ACHN (cell line): ENCODE measurements around the gene CDON.

Source experiments
- DNase-seq: peaks from one replicate; pipeline ENCODE4 v3.0.0-alpha.2; 2015
- in situ Hi-C: cut with HindIII; loops from 2 replicates; pipeline ENCODE4 v1.10.0; 2017; ENCODE audit warnings: low sequenced_read_pairs, low pct_ligation_motif_present, low pct_unique_long_range_greater_than_20kb

Gene CDON

DNA sequence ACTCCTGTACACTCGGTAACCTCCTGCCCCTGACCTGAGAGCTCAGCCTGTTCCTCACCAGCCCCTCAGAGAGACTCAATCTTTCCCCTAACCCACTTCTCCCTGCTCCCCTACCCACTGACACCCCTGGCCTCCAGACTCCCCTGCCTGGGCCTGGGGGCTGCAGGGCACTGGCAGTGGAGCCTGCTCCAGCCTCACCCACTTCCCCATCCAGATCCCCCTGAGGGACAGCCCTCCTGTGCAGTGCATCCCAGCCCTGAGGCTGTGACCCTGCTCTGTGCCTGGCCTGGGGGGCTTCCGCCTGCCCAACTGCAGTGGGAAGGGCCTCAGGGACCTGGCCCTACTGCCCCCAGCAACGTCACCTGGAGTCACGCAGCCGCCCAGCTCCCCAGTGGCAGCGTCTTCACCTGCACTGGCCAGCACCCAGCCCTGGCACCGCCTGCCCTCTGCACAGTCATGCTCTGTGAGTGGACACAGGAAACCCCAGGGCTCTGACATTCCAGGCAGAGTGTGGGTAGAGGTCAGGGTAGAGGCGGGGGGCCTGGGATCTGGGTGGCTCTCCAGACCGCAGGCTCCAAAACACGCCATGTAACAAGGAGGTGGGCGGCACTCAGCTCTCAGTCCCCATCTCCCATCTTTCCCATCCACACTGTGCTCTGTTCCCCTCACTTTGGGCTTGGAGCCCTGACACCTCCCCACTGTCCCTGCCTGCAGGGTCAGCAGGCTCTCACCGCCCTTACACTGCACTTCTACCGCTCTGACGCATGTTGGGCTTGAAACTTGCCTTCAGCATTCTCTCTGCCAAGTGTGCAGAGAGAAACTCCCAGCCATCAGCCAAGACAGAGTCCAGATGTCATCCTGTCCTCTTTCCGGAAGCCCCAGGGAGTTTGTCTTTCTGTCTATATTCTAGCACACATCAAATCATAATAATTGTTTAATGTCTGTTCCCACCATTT is 111.7 kb downstream of the CDON start:
- in situ Hi-C loops, result no loop called here
- DNase-seq, result no peak

DNA sequence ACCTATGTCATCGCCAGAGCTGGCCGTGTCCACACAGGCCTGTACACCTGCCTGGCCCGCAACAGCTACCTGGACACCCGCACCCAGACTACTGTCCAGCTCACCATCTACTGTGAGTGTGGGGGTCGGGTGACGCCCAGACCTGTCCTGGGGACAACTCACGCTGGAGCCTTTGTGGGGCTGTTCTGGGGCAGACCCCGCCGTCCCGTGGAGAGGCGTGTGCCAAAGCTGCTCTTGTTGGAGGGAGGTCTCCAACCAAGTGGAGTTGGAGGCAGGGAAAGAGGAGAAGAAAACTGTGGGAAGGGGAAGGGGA is 112.5 kb downstream of the CDON start:
- in situ Hi-C loops, result no loop called here
- DNase-seq, result no peak

DNA sequence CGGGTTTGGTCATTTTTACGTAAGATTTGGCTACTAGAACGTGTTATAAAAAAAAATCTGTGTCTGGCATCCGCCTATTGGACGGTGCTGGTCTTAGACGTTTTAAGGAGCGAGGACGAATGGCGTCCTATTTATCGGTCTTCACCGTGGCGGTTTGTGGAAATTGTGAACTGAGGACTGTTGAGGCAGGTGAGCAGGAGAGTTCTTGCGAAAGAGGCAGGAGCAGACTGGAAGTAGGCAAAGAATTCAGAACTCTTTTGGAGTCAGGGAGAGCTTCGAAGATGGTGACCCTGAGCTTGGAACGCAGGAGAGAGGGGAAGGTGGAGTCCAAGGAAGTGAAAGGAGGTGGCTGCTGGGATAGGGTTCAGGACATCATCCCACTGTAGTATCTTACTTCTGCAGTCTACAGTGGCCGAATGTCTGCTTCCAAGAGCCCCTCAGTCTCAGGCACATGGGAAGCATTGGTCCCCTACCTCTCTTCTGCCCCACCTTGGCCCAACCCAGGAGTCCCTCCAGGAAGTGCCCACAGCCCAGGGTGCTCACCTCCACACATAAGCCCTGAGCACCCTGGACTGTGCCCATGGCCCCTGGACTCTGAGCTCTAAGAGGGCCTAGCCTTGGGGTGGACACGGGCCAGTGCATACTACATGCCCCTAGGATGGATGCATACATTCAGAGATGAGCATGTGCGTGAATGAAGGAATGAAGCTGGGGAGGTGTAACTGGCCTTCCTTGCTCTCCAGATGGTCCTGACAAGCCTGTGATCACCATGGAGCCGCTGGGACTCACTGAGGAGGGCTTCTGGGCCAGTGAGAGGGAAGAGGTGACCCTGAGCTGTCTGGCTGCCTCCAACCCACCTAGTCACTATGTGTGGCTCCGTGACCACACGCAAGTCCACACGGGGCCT is 113.1 kb downstream of the CDON start:
- in situ Hi-C loops, result no loop called here
- DNase-seq, result no peak

DNA sequence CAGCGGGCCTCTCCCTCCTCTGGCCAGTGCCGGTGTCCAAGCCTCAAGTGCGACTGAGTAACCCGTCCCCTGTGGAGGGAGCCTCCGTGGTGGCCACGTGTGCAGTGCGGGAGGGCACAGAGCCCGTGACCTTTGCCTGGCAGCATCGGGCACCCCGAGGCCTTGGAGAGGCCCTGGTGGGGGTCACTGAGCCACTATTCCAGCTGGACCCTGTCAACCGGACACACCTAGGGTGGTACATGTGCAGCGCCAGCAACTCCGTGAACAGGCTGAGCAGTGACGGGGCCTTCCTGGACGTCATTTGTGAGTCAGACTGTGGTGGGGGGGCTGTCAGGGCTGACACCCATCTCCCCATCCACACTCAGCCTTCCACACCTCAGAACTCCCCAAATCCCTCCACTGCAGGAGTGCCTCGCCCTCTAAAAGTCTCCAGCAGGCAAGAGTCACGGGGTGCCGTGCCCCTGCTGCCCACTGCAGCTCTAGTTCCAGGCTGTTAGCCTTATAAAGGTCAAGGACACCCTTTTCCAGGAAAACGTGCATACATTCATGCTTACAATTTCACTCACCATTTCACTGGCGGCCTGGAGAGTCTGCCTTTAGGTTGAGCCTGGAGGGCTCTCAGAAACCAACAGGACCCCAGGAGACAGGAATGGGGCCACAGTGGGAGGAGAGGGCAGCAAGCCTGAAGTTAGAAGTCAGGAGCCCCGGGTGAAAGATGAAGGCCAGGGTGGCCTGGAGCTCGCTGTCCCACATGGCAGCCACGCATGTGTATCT is 114.2 kb downstream of the CDON start:
- no peak for DNase-seq
- in situ Hi-C loops, result no loop called here

DNA sequence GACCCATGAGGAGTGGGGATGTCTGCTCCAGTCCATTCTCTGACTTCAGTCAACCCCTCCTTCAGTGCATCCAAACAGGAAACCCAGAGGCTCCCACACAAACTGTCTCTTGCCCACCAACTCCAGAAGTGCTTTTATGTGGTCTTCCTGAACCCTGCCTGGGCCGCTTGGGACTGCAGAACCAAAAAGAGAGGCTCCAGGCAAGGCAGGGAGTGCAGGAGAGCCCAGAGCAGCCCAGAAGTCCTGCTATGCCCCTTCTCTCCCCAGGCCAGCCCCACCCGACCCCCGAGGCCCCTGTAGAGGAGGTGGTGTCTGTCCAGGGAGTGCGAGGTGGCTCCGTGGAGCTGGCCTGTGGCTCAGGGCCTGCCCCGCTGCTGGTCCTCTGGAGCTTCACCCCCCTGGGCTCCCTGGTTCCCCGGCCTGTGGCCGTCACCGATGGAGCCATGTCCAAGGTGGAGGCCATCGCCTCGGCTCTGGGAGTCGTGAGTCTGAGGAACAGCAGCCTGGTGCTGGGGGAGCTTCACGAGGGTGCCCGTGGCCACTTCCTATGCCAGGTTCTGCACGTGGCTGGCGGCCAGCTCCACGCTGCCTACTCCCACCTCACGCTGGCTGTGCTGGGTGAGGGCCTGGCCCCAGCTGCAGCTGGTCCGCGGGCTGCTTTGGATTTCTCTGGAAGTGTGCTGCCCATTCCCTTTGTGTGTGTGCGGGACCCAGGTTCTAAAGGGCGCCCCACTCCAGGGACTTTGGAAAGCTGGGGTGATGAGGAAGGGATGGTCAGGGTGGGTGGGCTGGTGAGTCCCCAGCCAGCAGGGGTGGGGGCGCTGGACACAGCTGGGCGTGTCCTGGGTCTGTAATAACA is 115.0 kb downstream of the CDON start:
- in situ Hi-C loops, result no loop called here
- no peak for DNase-seq

DNA sequence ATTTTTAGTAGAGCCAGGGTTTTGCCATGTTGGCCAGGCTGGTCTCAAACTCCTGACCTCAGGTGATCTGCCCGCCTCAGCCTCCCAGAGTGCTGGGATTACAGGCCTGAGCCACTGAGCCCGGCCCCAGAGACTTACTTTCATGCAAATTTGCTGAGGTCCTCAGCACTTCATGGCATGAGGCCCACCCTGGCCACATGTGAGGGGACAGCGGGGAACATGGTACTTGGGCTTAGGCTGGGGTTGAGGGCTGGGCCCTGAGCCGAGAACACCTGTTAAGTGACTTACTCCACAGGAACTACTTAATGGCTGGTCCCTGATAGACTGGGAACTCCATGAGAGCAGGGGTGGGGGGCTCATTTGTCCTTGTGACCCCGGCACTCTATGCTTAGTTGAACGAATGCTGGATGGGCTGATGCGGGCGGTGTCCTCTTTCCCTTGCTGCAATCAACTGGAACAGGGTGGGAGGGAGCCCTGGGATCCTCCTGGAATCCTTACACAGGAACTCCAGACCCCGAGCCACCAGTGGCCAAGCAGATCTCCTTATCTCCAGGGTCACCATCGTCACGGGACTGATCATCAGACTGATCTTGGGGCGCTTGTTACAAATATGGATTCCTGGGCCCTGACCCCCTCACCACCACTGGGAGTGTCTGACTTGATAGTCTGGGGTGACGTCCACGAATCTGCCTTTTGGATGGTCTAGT is 115.8 kb downstream of the CDON start:
- in situ Hi-C loops, result no loop called here
- DNase-seq, result no peak

DNA sequence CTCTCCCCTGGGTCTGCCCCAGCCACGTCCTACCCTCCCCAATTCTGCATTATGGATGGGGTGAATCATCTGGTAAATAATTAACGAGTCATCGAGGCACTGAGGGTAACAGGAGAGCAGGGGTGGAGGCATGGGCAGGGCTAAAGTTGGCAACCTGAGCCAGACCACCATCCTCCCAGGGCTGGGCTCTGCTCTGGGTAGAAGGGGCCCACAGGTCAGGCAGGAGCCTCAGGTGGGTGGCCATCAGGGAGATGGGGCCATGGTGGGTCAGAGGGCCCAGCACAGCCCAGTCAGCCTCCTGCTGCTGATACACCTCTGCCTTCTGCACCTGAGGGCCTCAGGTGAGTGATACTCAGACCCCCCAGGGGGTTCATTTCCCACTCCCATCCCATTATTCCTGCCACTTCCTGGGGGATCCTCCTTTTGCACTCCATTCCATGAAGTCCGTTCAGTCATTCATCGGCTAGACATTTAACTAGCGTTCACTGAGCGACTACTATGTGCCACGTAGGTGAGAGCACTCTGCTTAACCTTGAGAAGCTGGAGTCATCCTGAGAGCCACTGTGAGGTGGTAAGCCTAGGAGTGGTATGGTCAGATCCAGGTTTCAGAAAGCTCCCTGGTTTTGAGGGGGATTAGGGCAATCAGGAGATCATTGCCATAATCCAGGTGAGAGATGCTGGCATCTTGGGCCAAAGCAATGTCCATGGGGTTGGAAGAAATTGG is 116.7 kb downstream of the CDON start, which contains the start of gene VSIG10L2:
VSIG10L2 (plus strand) TSS at position 248 of the 724 bp plus-strand sequence; CDS start at position 260, 12 bp downstream.
- in situ Hi-C loops, result no loop called here
- peak; percentile 17 for DNase-seq

DNA sequence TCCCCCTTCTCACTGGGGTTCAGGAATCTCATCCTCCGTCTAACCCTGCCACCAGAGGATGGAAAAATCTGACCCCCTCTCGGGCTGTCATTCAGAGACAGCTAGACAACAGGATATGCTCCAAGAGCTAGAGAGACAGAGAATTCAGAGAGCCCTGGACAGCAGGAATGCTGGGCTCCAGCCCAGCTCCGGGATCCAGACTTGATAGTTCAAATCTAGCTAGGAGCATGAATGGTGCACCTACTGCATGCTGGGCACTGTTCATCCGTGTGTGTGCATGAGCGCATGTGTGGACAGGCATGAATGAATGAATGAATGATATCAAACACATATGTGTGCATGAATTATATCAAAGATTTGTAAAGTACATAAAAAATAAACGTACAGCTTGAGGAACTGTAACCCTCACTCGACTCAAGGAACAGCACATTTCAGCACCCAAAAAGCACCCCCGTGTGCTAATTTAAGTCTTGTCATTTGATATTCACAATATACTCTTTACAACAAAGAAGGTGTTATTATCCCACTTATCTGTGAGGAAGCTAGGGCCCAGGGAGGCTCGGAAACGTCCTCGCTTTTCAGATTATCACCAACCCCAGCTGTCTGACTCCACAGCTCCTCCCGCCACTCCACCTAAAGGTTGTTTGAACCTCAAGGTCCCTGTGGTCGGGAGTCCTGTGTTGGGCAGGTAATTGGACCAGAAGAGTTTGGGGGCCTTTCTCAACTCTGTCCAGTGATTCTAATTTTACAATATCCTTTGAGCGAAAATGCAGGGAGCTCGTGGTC is 117.5 kb downstream of the CDON start:
- no peak for DNase-seq
- in situ Hi-C loops, result no loop called here

DNA sequence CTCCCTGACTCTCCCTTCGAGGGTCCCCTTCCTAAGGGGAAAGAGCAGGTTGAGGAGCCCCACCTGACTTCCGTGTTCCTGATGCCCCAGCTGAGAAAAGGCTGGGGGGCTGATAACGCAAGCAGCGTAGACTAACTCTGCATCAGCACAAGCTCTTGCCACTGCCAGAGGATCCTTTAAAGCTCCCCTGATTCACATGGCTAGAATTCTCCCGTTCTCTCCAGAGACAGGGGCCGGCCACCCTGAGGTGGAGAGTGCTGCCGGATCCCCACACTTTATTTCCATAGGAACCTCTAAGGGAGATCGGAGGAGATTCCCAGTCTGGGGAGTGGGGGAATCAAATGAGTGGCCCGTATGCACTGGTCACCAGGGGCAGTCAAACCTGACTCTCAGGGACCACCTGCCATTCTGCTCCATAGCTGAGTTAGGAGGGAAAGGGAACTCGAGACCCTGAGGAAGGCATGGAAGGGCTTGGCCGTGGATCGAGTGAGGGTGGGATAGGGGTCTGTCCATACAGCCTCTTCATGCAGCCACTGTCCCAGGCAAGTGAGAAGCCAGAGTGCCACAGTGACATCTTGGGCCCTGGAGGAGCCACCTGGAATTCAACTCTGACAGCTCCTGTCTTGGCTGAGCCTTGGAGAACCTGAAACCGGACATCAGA is 118.2 kb downstream of the CDON start:
- no peak for DNase-seq
- in situ Hi-C loops, result no loop called here

DNA sequence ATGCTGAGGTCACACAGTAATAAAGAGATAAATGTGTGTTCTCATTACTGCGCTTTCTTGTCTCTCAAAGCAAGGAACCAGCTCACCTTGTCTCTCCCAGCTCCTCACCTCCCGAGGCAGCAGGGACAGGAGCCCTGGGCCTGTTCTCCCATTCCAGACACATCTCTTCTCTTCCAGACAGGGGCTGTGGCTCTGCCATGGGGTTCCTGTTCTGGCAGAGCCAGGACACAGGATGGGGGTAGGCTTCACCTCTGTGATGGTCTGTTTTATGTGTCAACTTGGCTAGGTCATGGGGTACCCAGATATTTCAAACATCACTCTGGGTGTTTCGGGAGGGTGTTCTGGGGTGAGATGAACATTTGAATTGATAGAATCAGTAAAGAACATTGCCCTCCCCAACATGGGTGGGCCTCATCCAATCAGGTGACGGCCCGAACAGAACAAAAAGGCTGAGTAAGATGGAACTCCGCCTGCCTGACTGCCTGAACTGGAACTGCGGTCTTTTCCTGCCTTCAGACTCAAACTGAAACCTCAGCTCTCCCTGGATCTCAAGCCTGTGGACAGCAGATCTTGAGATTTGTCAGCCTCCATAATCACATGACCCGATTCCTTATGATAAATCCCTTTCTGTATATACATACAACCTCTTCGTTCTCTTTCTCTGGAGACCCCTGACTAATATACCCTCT is 118.9 kb downstream of the CDON start:
- no peak for DNase-seq
- in situ Hi-C loops, result no loop called here

DNA sequence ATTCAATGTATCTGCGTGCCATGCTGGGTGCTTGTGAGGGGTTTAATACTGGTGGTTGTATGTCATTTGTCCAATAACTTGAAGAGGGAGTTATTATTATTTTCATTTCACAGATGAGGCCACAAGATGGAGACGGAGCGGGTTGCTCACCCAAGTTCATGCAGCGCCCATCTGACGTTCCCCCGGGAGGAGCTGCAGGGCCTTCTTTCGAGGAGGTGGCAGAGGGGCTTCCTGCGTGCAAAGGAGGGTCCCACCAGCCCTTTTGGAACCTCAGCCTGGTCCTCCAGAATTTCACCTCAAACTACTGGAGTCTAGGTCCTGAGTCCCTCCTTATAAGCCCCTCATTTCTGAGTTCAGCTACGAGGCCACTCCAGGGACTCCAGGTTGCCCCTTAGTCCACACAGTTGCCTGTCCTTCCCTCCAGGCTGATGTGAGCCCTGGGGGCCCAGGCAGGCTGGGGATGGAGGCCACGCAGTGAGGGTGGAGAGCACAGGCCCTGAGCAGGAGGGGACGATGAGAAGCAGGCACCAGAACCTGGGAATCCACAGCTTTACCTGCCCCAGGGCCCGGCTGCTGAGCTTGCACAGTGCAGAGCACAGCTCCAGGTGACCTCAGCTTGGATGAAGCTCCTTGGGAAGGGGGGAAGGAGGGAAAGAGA is 119.8 kb downstream of the CDON start:
- no peak for DNase-seq
- in situ Hi-C loops, result no loop called here

DNA sequence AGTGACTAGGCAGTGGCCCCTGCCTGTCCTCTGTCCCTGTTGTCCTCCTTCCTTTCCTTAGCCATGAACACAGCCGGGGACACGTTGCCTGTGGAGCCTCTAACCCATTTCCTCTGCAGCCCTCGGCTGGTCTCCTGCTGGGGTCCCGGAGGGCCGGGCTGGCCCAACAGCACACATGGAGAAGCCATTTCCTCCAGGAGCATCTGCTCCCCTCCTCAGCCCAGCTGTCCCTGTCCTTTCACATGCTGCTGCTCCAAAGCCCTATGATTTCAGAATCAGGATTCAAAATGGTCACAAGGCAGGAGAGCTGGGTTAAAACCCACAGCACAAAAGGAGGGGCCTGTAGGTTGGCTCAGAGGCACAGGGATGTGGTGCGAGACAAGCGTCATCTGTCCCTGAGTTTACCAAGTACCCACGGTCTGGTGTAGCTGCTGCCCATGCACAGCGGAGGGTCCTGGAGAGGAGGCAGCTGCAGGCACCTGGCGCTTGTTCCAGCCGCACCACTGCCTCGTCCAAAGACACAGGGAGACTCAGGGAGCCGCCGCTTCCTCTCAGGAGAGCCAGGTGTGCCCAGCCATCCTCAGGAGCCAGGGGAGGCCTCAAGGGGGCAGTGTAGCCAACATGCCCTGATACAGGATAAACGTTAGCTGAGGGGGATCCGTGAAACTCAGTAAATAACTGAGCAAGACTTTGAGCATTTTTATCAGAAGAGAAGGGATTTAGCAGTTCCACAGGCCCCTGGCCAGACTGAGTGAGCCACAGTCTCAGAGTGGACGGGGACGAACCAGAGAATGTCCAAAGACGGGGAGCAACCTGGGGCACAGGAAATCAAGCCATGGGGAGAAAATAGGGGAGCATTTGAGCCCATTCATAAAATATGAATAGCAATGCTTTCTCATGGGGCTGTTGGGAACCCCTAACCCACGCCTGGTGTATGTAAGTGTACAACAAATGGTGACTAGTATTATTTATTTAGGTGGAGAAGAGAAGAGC is 120.8 kb downstream of the CDON start:
- DNase-seq, result peak; percentile 22
- in situ Hi-C loops, result no loop called here

DNA sequence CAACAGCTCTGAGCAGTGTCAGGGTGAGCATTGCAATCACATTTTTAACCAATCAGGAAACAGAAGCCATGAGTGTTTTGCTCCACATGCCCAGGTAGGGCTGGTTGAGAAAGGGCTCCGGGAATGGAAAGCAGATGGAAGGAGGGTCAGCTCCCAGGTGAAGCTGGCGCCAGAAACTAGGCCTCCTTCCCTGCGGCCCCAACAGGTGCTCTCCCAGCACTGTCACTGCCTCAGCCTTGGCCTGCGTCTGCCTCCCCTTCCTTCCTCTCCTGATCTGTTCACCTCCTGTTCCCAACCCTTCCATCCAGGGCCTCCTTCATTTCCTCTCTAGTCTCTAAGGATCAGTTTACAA is 121.4 kb downstream of the CDON start:
- no peak for DNase-seq
- in situ Hi-C loops, result no loop called here

DNA sequence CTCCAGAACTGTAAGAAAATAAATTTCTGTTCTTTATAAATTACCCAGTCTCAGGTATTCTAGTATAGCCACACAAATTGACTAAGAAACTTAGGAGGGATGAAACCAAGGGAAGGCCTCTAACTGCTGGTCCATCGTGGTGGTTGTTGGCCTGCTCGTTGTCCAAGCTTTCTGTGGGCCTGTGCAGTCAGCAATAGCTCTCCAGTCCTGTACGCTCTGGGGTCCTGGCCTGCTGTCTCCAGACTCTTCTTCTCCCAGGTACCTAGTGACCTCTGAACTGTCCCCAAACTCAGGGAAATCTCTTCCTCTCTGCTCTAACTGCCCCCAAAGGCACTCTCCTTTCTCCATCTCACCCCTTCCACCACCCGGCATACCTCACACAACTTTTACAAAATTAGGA is 122.5 kb downstream of the CDON start:
- in situ Hi-C loops, result no loop called here
- no peak for DNase-seq
